ENCODE measurements around the gene CLIC1.

The CLIC1 gene

GRCh38 chr6:31681135-31681671, 55.1 kb downstream of the CLIC1 start:
- Histone ChIP-seq H3K9ac (ENCODE audit: low read depth, low read length) (peak overlapping the region; percentile 52), H3K9me3 (ENCODE audit: control insufficient read depth, insufficient read depth, low read length) (no peaks in the 10 kb centered on the region), H3K4me1 (ENCODE audit: insufficient read depth, low read length) (no peaks in the 10 kb centered on the region), H3K36me3 (ENCODE audit: insufficient read depth, low read length) (no peaks in the 10 kb centered on the region)
